HG03469 (cell line): Measurements from ENCODE around the gene NAV2.
A peak's percentile ranks its signal among the peaks of the same experiment; 100 is the strongest.

ENCODE experiments used
- ATAC-seq: cut with Tn5 transposase; IDR thresholded peaks from one replicate; pipeline ENCODE4 v1.9.1; 2021; ENCODE audit warnings: mild to moderate bottlenecking, moderate library complexity, moderate number of reproducible peaks; ENCODE audit not compliant: unreplicated experiment

The NAV2 gene

DNA sequence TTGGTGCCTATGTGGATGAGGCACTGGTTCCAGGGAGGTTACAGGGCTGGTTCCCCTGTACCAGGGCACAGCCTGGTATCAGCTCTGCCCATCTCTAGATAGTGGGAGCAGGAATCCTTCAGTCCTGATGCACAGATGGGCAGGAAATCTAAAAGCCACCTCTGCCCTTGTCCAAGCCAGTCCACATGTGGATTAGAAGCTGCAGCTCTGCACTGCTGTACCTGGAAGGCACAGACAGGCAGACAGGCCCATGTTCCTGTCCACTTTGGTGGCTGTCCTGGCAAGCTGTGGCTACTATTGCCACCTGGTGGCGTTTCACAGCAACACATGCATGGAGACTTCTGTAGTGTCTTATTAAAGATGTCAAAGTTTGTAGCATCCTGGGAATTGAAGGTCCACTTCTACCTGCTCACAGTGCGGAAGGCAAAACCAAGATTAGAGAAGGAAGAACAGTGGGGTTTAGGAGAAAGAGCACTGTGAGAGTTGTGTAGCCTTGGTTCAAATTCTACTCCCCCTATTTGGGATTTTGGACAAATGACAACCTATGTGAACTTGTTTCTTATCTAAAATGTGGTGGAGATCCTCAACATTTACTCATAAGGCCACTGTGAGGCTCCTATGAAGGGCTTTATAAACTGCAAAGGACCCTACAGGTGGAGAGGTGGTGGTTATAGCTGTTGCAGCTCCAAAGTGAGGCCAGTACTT, 30.1 kb downstream of the NAV2 start:
- peak; percentile 65 for ATAC-seq

DNA sequence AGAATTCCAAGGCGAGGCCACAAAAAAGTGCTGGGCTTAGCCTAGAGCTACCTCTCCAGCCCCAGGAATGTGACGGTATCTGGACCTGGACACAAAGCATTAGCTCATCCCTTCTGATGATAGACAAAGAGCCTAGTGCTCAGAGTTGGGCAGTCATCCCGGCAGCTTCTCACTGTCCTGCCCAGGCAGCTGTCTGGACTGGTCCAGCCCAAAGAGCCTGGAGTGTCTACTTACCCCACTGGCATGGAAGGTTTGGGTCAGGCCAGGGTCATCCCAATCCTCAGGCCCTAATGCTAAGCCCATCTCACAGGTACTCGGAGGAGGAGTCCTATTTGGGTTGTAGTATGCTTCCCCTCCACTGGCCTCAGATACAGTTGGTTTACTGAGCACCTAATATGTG, 31.0 kb downstream of the NAV2 start:
- no peak for ATAC-seq

- ATAC-seq, result no peak
Measured at GRCh38 chr11:19744130-19744529, 31.5 kb downstream of the NAV2 start.

GRCh38 chr11:19746086-19746485, 33.4 kb downstream of the NAV2 start:
- no peak for ATAC-seq

DNA sequence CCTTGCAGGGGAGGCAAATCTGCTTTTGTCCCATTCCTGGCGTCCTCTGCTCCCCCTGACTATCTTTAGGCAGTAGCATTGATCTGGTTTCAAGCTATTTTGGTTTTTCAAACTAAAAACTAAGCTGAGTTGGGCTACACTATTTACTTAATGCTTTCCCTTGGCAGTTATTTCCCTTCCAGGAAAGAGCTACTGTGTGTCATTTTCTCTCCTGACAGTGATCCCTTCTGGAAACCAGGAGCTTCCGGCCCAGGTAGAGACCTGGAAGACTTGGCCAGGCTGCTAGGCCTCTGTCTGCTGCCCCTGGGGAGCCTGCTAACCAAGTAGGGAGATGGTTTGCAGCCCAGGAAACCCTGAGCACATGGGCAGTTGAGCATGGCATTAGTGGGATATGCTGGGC, 35.0 kb downstream of the NAV2 start:
- ATAC-seq, result no peak

- no peak for ATAC-seq
Measured at GRCh38 chr11:19751055-19751454, 38.4 kb downstream of the NAV2 start.

GRCh38 chr11:19753451-19754106, 40.9 kb downstream of the NAV2 start:
- ATAC-seq, result no peak

GRCh38 chr11:19756675-19757475, 44.2 kb downstream of the NAV2 start:
- ATAC-seq, result no peak

GRCh38 chr11:19759389-19759788, 46.8 kb downstream of the NAV2 start:
- ATAC-seq, result no peak

- ATAC-seq, result no peak
Measured at GRCh38 chr11:19762266-19762665, 49.6 kb downstream of the NAV2 start.

- no peak for ATAC-seq
Measured at GRCh38 chr11:19763330-19763729, 50.7 kb downstream of the NAV2 start.

- no peak for ATAC-seq
Measured at GRCh38 chr11:19766206-19766605, 53.6 kb downstream of the NAV2 start.

GRCh38 chr11:19766810-19767209, 54.2 kb downstream of the NAV2 start:
- ATAC-seq, result no peak

- ATAC-seq, result no peak
Measured at GRCh38 chr11:19767627-19768151, 55.1 kb downstream of the NAV2 start.

GRCh38 chr11:19768197-19768596, 55.6 kb downstream of the NAV2 start:
- no peak for ATAC-seq

DNA sequence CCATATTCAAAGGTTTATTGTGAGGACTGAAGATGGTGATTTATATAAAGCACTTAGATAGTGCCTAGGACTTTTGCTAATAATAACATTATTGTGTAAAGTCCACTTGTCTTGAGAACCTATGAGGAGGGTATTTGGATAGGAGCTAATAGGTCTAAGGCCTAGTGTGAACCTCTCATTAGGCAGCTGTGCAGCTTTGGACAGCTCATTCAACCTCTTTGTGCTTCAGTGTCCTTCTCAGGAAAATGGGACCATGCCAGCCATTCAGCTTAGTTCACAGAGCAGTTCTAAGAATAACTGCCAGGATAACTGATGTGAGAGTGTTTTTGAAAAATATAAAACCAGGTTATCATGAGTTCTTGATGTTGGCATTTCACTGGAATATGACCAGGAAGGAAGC, 56.2 kb downstream of the NAV2 start:
- no peak for ATAC-seq

- no peak for ATAC-seq
Measured at GRCh38 chr11:19769820-19770219, 57.2 kb downstream of the NAV2 start.

- ATAC-seq, result no peak
Measured at GRCh38 chr11:19770277-19770676, 57.6 kb downstream of the NAV2 start.

GRCh38 chr11:19771463-19771862, 58.8 kb downstream of the NAV2 start:
- no peak for ATAC-seq

DNA sequence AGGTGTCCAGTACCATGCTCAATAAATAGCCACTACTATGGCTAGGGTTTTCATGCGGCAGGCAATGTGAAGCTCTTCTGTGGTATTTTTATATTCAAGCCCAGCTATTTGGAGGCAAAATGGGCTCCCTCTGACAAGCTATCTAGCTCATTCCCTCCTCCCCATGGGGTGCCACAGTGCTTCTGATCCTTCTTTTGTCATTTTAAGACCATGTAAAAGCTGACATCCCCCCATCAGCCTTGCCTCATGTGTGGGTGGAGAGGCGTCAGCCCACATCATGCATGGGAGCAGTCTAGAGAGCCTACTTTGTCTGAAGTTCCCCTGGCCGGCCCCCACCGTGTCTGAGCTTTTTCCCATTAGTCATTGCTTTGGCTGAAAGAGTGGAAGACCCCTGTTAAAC, 59.8 kb downstream of the NAV2 start:
- ATAC-seq, result no peak

DNA sequence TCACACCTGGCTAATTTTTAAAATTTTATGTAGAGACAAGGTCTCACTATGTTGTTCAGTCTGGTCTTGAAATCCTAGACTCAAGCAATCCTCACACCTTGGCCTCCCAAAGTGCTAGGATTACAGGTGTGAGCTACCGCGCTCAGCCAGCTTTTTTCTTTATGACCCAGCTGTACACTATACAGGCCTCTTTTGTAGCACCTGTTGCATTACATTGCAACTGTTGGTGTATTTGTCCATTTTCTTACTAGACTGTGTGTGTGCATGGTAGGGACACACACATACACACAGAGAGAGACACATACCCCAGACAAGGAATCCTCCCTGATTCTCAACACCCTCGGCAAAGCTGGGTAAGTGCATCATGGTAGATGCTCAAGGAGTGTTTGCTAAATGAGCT, 61.7 kb downstream of the NAV2 start:
- no peak for ATAC-seq
